MM.1S (cell line): ENCODE measurements around the gene CELF2.

Source experiments
- EZH2 ChIP-seq: fragments of 300-600 bp; sonication (generic); optimal IDR thresholded peaks from 2 replicates; pipeline ENCODE3; 2017; ENCODE audit warnings: low read depth, mild to moderate bottlenecking, antibody characterized with exemption, low read length, mixed read lengths
- EZH2phosphoT487 ChIP-seq: fragments of 300-600 bp; sonication (generic); IDR thresholded peaks from 2 replicates; pipeline ENCODE4 v1.6.1; 2018; ENCODE audit warnings: antibody characterized with exemption, low read length
- TF ChIP-seq, protein P1 (sequence below): fragments of 300-600 bp; sonication (generic); IDR thresholded peaks from 2 replicates; pipeline ENCODE4 v1.5.1; 2016; ENCODE audit warnings: antibody characterized with exemption, low read length, mixed read lengths

DNA sequence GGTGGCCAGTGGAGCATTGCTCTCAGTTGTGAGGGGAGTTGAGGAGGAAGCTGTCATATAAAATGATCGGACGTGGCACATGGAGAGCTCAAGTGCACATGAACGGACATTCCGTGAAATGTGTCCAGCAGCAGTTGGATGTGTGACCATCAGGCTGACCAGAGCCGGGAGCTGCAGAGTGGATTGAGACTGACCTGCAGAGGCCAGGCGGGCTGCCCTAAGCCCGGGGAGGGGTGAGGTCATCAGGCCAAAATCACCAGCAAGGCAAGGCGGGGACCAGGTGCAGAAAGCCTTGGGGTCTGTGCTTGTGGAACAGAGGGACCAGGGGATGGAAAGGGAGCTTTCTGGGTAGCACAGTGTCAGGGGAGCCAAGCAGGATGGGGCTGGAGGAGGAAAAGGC, 279.5 kb downstream of the CELF2 start:
- TF ChIP-seq EZH2 (no peak), EZH2phosphoT487 (no peak)
- TF ChIP-seq, protein P1, sequence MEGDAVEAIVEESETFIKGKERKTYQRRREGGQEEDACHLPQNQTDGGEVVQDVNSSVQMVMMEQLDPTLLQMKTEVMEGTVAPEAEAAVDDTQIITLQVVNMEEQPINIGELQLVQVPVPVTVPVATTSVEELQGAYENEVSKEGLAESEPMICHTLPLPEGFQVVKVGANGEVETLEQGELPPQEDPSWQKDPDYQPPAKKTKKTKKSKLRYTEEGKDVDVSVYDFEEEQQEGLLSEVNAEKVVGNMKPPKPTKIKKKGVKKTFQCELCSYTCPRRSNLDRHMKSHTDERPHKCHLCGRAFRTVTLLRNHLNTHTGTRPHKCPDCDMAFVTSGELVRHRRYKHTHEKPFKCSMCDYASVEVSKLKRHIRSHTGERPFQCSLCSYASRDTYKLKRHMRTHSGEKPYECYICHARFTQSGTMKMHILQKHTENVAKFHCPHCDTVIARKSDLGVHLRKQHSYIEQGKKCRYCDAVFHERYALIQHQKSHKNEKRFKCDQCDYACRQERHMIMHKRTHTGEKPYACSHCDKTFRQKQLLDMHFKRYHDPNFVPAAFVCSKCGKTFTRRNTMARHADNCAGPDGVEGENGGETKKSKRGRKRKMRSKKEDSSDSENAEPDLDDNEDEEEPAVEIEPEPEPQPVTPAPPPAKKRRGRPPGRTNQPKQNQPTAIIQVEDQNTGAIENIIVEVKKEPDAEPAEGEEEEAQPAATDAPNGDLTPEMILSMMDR: no peak
